A673 (cell line): ENCODE results near the gene LYRM4. TPM values are rescaled to one million over a fixed set of nuclear protein-coding genes. Genes with fewer than 3 reads are reported as not detected.

Experiments
- BruUV-seq: library from RNA; stranded (reverse); fragments of 400-500 nt; replicated peaks from 2 replicates; lab custom pipeline; 2021; lab: Mats Ljungman, UMichigan
- CTCF ChIA-PET: fragments of 300-600 bp; sonication (Branson Sonifier 250); formaldehyde crosslinking; loops from one replicate; lab custom pipeline; 2022; ENCODE audit warnings: antibody characterized with exemption; lab: Charles Lee
- POLR2A ChIA-PET: fragments of 300-600 bp; sonication (Branson Sonifier 250); formaldehyde crosslinking; loops from one replicate; lab custom pipeline; 2022; ENCODE audit warnings: antibody characterized with exemption; ENCODE audit not compliant: low non-redundant PET; lab: Charles Lee
- DNase-seq: peaks from one replicate; pipeline ENCODE4 v3.0.0-alpha.2; 2015; ENCODE audit warnings: low spot score
- H3K27ac ChIP-seq: fragments of 200-600 bp; sonication (generic); 2 replicates; pipeline ENCODE4 v1.5.1; 2016; ENCODE audit warnings: mixed run types, low read depth, mild to moderate bottlenecking, mixed read lengths, antibody characterized with exemption, low read length; ENCODE audit not compliant: poor library complexity, severe bottlenecking
- H3K27me3 ChIP-seq: fragments of 200-600 bp; sonication (generic); replicated peaks from 2 replicates; pipeline ENCODE4 v1.6.1; 2017; ENCODE audit warnings: mixed run types, low read depth, mild to moderate bottlenecking, mixed read lengths, antibody characterized with exemption, low read length; ENCODE audit not compliant: insufficient read depth, poor library complexity
- H3K36me3 ChIP-seq: fragments of 200-600 bp; sonication (generic); 2 replicates; pipeline ENCODE4 v1.6.1; 2016; ENCODE audit warnings: mixed run types, mild to moderate bottlenecking, mixed read lengths, antibody characterized with exemption, low read length; ENCODE audit not compliant: insufficient read depth, poor library complexity, severe bottlenecking
- H3K4me1 ChIP-seq: fragments of 200-600 bp; sonication (generic); 2 replicates; pipeline ENCODE4 v1.6.1; 2017; ENCODE audit warnings: mixed run types, mild to moderate bottlenecking, mixed read lengths, antibody characterized with exemption, low read length; ENCODE audit not compliant: insufficient read depth, poor library complexity, severe bottlenecking
- H3K4me3 ChIP-seq: fragments of 200-600 bp; sonication (generic); 2 replicates; pipeline ENCODE4 v1.5.1; 2016; ENCODE audit warnings: low read depth, mixed run types, mild to moderate bottlenecking, mixed read lengths, low read length; ENCODE audit not compliant: poor library complexity, severe bottlenecking
- H3K9me3 ChIP-seq: fragments of 200-600 bp; sonication (generic); 2 replicates; pipeline ENCODE4 v1.6.1; 2016; ENCODE audit warnings: mixed run types, low read depth, mild to moderate bottlenecking, mixed read lengths, antibody characterized with exemption, low read length; ENCODE audit not compliant: poor library complexity, severe bottlenecking
- CTCF ChIP-seq: fragments of 300-800, 200-600 bp; sonication (generic); conservative IDR thresholded peaks from 2 replicates; pipeline ENCODE4 v1.5.1; 2017; ENCODE audit warnings: low read depth, mild to moderate bottlenecking, antibody characterized with exemption, low read length, moderate library complexity, mixed read lengths
- EZH2 ChIP-seq: fragments of 200-600 bp; sonication (generic); IDR thresholded peaks from 2 replicates; pipeline ENCODE4 v1.6.1; 2017; ENCODE audit warnings: borderline replicate concordance, low read depth, mild to moderate bottlenecking, mixed read lengths, antibody characterized with exemption, low read length; ENCODE audit not compliant: poor library complexity, severe bottlenecking
- intact Hi-C: fragments of 100-400 bp; cut with micrococcal nuclease; formaldehyde crosslinking; loops from one replicate; pipeline ENCODE4 v1.10.0; 2022; ENCODE audit not compliant: unreplicated experiment
- total RNA-seq: library from RNA; stranded (reverse); gene quantifications from 2 replicates; pipeline ENCODE4 v1.2.3, GENCODE V29; 2021

Gene LYRM4
- total RNA-seq, 1 experiment from 2014 or later = 53.6 TPM

- intact Hi-C loops = no loop called here
- Histone ChIP-seq H3K9me3 (no peaks in the 10 kb centered on the region), H3K4me1 (no peaks in the 10 kb centered on the region), H3K4me3 (no peak overlapping the region), H3K27ac (no peak overlapping the region), H3K27me3 (no peaks in the 10 kb centered on the region), H3K36me3 (no peaks in the 10 kb centered on the region)
- DNase-seq = no peak
- POLR2A ChIA-PET = no interaction called here
- no TSS peak for BruUV-seq
- CTCF ChIA-PET = no interaction called here
- TF ChIP-seq CTCF (no peak), EZH2 (no peak)
These were observed 22.9 kb downstream of the LYRM4 start for GRCh38 chr6:5237805-5238204.

GRCh38 chr6:5235830-5236229 lies 24.9 kb downstream of the LYRM4 start:
- POLR2A ChIA-PET = no interaction called here
- no peaks in the 10 kb centered on the region for H3K36me3 ChIP-seq
- H3K4me1 ChIP-seq = no peaks in the 10 kb centered on the region
- CTCF ChIA-PET = no interaction called here
- no peak for TF ChIP-seq EZH2
- TF ChIP-seq CTCF = no peak
- H3K4me3 ChIP-seq = no peak overlapping the region
- H3K27ac ChIP-seq = no peak overlapping the region
- intact Hi-C loops = no loop called here
- BruUV-seq = no TSS peak
- H3K27me3 ChIP-seq = no peaks in the 10 kb centered on the region
- no peak for DNase-seq
- no peaks in the 10 kb centered on the region for H3K9me3 ChIP-seq

- Histone ChIP-seq H3K27ac (no peak overlapping the region), H3K9me3 (no peaks in the 10 kb centered on the region), H3K4me1 (no peaks in the 10 kb centered on the region), H3K36me3 (no peaks in the 10 kb centered on the region), H3K4me3 (no peak overlapping the region), H3K27me3 (no peaks in the 10 kb centered on the region)
- intact Hi-C loops = no loop called here
- CTCF ChIA-PET = no interaction called here
- POLR2A ChIA-PET = no interaction called here
- TF ChIP-seq CTCF (no peak), EZH2 (no peak)
- BruUV-seq = no TSS peak
- no peak for DNase-seq
These were observed 25.9 kb downstream of the LYRM4 start for GRCh38 chr6:5234874-5235273.
